Activated naive CD8-positive, alpha-beta T cell treated with anti-CD3 and anti-CD28 coated beads, Interleukin-2, amount 50 U/mL, for 24 hours (primary cell): ENCODE measurements around the gene ZBTB38.

Experiments used
- ATAC-seq: fragments of 150-1000 bp; cut with Tn5 transposase; one replicate; pipeline ENCODE4 v1.10.0; 2021
- DNase-seq: peaks from one replicate; pipeline ENCODE4 v3.0.0; 2021
- H3K27ac Mint-ChIP-seq: one replicate; pipeline ENCODE4 v1.8.0; 2021; ENCODE audit warnings: mild to moderate bottlenecking, mixed read lengths
- H3K27me3 Mint-ChIP-seq: one replicate; pipeline ENCODE4 v1.8.0; 2021; ENCODE audit warnings: mixed read lengths
- H3K36me3 Mint-ChIP-seq: one replicate; pipeline ENCODE4 v1.8.0; 2021; ENCODE audit warnings: low read depth, mixed read lengths
- H3K4me1 Mint-ChIP-seq: one replicate; pipeline ENCODE4 v1.8.0; 2021; ENCODE audit warnings: mixed read lengths
- H3K4me3 Mint-ChIP-seq: one replicate; pipeline ENCODE4 v1.8.0; 2021; ENCODE audit warnings: mild to moderate bottlenecking, moderate library complexity, mixed read lengths
- H3K9me3 Mint-ChIP-seq: one replicate; pipeline ENCODE4 v1.8.0; 2021; ENCODE audit warnings: mixed read lengths

The ZBTB38 gene, protein sequence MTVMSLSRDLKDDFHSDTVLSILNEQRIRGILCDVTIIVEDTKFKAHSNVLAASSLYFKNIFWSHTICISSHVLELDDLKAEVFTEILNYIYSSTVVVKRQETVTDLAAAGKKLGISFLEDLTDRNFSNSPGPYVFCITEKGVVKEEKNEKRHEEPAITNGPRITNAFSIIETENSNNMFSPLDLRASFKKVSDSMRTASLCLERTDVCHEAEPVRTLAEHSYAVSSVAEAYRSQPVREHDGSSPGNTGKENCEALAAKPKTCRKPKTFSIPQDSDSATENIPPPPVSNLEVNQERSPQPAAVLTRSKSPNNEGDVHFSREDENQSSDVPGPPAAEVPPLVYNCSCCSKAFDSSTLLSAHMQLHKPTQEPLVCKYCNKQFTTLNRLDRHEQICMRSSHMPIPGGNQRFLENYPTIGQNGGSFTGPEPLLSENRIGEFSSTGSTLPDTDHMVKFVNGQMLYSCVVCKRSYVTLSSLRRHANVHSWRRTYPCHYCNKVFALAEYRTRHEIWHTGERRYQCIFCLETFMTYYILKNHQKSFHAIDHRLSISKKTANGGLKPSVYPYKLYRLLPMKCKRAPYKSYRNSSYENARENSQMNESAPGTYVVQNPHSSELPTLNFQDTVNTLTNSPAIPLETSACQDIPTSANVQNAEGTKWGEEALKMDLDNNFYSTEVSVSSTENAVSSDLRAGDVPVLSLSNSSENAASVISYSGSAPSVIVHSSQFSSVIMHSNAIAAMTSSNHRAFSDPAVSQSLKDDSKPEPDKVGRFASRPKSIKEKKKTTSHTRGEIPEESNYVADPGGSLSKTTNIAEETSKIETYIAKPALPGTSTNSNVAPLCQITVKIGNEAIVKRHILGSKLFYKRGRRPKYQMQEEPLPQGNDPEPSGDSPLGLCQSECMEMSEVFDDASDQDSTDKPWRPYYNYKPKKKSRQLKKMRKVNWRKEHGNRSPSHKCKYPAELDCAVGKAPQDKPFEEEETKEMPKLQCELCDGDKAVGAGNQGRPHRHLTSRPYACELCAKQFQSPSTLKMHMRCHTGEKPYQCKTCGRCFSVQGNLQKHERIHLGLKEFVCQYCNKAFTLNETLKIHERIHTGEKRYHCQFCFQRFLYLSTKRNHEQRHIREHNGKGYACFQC (N-terminal part only)

GRCh38 chr3:141368062-141368924 is at the start of gene ZBTB38:
TSS of gene ZBTB38 (plus strand) at chr3:141368504. CDS start at chr3:141442389, 73,885 bp downstream.
- Mint-ChIP-seq H3K9me3 (no peaks in the 10 kb centered on the region), H3K4me1 (peaks cover 43% of the 10 kb centered on the region), H3K4me3 (no peak within 1 kb of the TSS), H3K36me3 (no peaks in the 10 kb centered on the region), H3K27ac (no peak within 1 kb of the TSS), H3K27me3 (no peaks in the 10 kb centered on the region)
- no peak for ATAC-seq
- DNase-seq = no peak

DNA sequence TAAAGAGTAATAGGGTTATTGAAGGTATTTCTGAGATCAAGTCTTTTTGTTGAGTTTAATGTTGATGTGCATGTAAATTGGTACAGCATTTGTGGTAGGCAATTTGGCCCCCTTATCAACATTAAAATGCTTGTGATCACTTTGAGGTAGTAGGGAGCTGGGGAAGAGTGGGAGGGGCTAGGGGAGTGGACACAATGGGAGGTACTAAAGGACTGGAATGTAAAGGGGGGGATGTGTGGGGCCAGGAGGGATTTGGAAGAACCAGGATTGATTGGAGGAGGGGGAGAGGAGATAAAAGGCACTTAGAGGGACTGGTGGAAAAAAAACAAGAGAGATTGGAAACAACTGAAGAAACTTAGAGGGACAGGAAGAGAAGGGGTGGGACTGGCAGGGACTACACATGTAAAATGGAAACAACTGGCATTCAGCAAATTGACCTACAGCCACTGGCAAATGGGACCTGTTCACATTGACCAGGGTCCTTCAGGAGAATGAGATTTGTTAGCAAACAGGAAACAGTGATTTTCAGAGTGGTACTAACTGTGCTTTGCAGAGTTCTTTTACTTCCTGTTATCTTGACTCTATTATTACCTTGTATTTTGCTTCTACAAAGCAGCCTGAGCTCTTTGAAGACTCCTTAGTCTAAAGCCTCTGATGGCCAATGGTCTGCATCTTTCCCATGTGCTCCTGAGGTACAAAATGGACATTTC is 47.8 kb upstream of the ZBTB38 start:
- ATAC-seq (no peak), DNase-seq (no peak)
- Mint-ChIP-seq H3K36me3 (peaks cover 4% of the 10 kb centered on the region), H3K27me3 (no peaks in the 10 kb centered on the region), H3K4me3 (no peak overlapping the region), H3K4me1 (peaks cover 20% of the 10 kb centered on the region), H3K27ac (peak overlapping the region; percentile 39), H3K9me3 (peaks cover 17% of the 10 kb centered on the region)

GRCh38 chr3:141321109-141321497 is 47.2 kb upstream of the ZBTB38 start:
- Mint-ChIP-seq H3K4me3 (no peak overlapping the region), H3K27me3 (no peaks in the 10 kb centered on the region), H3K4me1 (peaks cover 21% of the 10 kb centered on the region), H3K9me3 (peaks cover 17% of the 10 kb centered on the region), H3K27ac (peak overlapping the region; percentile 39), H3K36me3 (peaks cover 4% of the 10 kb centered on the region)
- ATAC-seq (no peak), DNase-seq (no peak)

- Mint-ChIP-seq H3K36me3 (peaks cover 2% of the 10 kb centered on the region), H3K4me3 (no peak overlapping the region), H3K4me1 (peaks cover 32% of the 10 kb centered on the region), H3K9me3 (peaks cover 13% of the 10 kb centered on the region), H3K27me3 (no peaks in the 10 kb centered on the region), H3K27ac (no peak overlapping the region)
- DNase-seq (no peak), ATAC-seq (no peak)
Measured at GRCh38 chr3:141323936-141324704, 44.2 kb upstream of the ZBTB38 start.

DNA sequence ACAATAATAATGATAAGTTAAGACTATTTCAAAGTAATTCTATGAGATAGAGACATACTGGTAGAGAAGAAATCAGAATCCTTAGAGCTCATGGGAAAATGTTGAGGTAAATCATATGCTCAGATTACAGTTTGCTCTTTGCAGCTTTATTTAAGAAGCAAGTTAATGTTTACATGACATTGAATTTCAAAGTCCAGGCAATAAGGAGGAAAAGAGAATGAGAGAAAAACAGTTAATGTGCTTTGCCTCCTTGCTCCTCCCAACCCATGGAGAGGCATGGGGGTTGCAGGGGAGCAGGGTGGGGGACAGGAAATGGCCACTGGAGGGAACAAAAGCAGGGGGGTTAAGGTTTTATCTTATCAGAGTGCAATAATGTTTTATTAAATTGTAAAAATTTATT is 42.2 kb upstream of the ZBTB38 start:
- no peaks in the 10 kb centered on the region for H3K27me3 Mint-ChIP-seq
- no peak for ATAC-seq
- H3K36me3 Mint-ChIP-seq = no peaks in the 10 kb centered on the region
- H3K27ac Mint-ChIP-seq = no peak overlapping the region
- H3K4me3 Mint-ChIP-seq = no peak overlapping the region
- no peaks in the 10 kb centered on the region for H3K9me3 Mint-ChIP-seq
- DNase-seq = no peak
- H3K4me1 Mint-ChIP-seq = peaks cover 18% of the 10 kb centered on the region

DNA sequence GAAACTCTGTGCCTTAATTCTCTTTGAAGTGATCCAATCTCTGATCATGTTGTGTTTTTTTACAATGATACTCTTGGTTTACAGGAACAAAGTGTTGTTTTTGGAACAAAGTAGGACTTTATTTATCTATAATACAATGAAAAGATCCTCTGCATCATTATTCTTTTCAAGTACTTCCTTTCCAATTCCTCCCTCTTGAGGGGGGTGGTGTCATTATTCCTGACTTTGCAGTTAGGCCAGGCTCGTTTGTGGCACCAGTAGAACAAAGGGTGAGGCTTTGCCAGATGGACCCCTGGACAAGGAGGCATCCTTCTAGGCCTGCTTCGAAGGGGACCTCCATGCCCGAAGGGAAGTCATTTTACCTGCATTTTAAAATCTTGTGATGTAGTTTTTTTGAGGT is 41.7 kb upstream of the ZBTB38 start:
- H3K27me3 Mint-ChIP-seq = no peaks in the 10 kb centered on the region
- H3K36me3 Mint-ChIP-seq = no peaks in the 10 kb centered on the region
- ATAC-seq = no peak
- no peak for DNase-seq
- no peak overlapping the region for H3K4me3 Mint-ChIP-seq
- no peaks in the 10 kb centered on the region for H3K9me3 Mint-ChIP-seq
- H3K27ac Mint-ChIP-seq = no peak overlapping the region
- H3K4me1 Mint-ChIP-seq = peaks cover 13% of the 10 kb centered on the region

DNA sequence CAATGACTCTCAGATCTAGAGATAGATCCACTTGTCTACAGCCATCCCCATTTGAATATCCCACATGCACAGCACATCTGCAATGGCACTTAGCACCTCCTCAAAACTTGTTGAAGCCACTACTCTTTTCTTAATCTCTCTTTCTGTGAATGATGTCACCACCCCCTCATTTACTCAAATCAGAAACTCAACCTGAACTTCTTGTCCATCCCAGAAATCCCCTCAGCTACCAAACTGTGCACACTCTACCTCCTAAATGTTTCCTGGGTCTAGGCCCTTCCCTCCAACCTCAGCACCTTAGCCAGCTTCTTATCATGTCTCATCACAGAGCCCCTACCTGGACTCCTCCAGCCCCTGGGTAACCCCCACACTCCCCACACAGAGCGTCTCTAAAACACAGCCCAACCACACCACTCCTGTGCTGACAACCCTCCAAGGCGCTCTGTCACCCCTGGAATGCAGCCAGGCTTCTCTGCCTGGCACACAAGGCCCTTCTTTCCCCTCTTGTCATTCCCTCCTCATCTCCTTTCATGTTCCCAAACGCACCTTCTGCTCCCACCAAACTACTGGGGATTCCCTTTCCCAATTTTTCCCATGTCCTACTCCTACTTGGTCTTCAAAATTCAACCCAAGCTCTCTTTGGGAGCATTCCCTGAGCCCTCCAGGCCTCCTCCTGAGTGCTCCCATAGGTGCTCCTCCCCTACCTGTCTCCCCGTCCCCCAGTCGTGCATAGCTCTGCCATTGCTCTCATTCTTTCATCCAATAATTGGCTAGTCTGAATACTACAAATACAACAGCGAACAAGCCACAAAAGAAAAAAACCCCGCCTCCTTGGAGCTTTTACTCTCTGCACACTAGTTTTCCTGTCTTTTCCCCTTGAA is 39.8 kb upstream of the ZBTB38 start:
- H3K27ac Mint-ChIP-seq = peak overlapping the region; percentile 3

DNA sequence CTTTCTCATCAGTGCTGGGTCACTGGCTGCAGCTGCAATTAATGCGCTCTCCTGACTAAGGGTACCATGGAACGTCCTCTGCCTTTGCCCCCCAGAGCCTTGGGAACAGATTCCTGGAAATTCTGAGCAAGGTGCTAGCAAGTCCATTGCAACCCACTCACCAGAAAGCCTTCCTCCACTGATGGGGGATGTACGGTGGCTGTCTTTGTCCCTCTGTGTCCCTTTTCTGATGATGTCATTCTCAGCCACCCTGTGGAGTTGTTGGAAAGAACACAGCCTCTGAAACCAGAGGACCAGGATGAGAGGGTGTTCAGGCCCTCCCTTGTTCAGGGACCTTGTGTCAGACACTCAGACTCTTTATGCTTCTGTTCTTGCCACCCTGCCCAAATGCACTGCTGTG is 38.1 kb upstream of the ZBTB38 start:
- Mint-ChIP-seq H3K27me3 (no peaks in the 10 kb centered on the region), H3K9me3 (no peaks in the 10 kb centered on the region), H3K4me1 (peaks cover 12% of the 10 kb centered on the region), H3K27ac (no peak overlapping the region), H3K36me3 (no peaks in the 10 kb centered on the region), H3K4me3 (no peak overlapping the region)
- no peak for ATAC-seq
- DNase-seq = no peak

More for the DNA sequence above, 39.8 kb upstream of the ZBTB38 start:
- Mint-ChIP-seq H3K4me1 (peaks cover 12% of the 10 kb centered on the region), H3K4me3 (no peak overlapping the region), H3K9me3 (no peaks in the 10 kb centered on the region), H3K36me3 (no peaks in the 10 kb centered on the region), H3K27me3 (no peaks in the 10 kb centered on the region)
- no peak for DNase-seq
- ATAC-seq = peak; percentile 66

DNA sequence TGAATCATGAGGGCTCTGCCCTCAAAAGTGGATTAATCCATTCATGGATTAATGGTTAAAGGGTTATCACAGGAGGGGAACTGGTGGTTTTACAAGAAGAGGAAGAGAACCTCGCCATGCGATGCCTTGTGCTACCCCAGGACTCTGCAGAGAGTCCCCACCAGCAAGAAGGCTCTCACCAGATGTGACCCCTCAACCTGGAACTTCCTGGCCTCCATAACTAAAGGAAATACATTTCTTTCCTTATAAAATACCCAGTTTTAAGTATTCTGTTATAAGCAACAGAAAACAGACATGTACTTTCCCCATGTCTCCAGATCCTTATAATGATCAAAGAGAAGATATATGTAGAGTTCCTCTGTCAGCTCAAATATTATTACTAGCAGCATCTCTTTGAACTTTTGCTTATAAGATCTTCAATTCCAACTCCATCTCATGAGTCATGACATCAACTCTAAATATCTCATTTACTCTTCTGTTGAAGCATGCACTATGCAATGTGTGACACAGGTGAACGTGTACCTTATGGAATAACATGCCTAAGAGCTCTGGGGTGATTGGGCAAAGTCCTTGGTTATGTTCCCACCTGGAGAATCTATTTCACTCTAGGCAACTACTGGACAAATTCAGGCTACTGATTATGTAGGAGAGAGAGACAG is 37.5 kb upstream of the ZBTB38 start:
- Mint-ChIP-seq H3K4me3 (no peak overlapping the region), H3K27me3 (no peaks in the 10 kb centered on the region), H3K36me3 (no peaks in the 10 kb centered on the region), H3K27ac (no peak overlapping the region), H3K9me3 (no peaks in the 10 kb centered on the region), H3K4me1 (peaks cover 12% of the 10 kb centered on the region)
- DNase-seq = no peak
- no peak for ATAC-seq

- no peak overlapping the region for H3K4me3 Mint-ChIP-seq
- no peaks in the 10 kb centered on the region for H3K27me3 Mint-ChIP-seq
- no peak for DNase-seq
- peaks cover 10% of the 10 kb centered on the region for H3K4me1 Mint-ChIP-seq
- no peak overlapping the region for H3K27ac Mint-ChIP-seq
- no peak for ATAC-seq
- no peaks in the 10 kb centered on the region for H3K36me3 Mint-ChIP-seq
- no peaks in the 10 kb centered on the region for H3K9me3 Mint-ChIP-seq
Measured at GRCh38 chr3:141331377-141332318, 36.7 kb upstream of the ZBTB38 start.

GRCh38 chr3:141332416-141332815 is 35.9 kb upstream of the ZBTB38 start:
- no peak overlapping the region for H3K4me3 Mint-ChIP-seq
- no peak for DNase-seq
- H3K36me3 Mint-ChIP-seq = no peaks in the 10 kb centered on the region

More at GRCh38 chr3:141332416-141332815, 35.9 kb upstream of the ZBTB38 start:
- no peaks in the 10 kb centered on the region for H3K27me3 Mint-ChIP-seq
- no peak overlapping the region for H3K27ac Mint-ChIP-seq
- H3K4me1 Mint-ChIP-seq = peaks cover 12% of the 10 kb centered on the region
- no peak for ATAC-seq
- H3K9me3 Mint-ChIP-seq = no peaks in the 10 kb centered on the region
